K562 (cell line): Measurements from ENCODE around the gene RGS6. TPM values are rescaled to one million over a fixed set of nuclear protein-coding genes. Genes with fewer than 3 reads are reported as not detected.

Experiments
- ATAC-seq: fragments of 200-7000 bp; cut with Tn5 transposase; 3 replicates; pipeline ENCODE4 v1.9.1; 2020; ENCODE audit warnings: moderate library complexity
- BruUV-seq: library from RNA; stranded (reverse); fragments of 400-500 nt; replicated peaks from 2 replicates; lab custom pipeline; 2021; lab: Mats Ljungman, UMichigan
- CTCF ChIA-PET: fragments of 300-600 bp; formaldehyde crosslinking; extraction: SDS; loops from one replicate; lab custom pipeline; 2021; ENCODE audit warnings: low intra/inter-chr PET ratio; lab: Yijun Ruan, JAX
- POLR2A ChIA-PET: fragments of 300-600, 350-650 bp; sonication (Branson Sonifier 250); formaldehyde crosslinking; extraction: SDS; loops from one replicate; lab custom pipeline; 2021; ENCODE audit warnings: antibody characterized with exemption, inconsistent platforms; lab: Yijun Ruan, JAX
- DNase-seq, 4 experiments: peaks; one replicate each; pipeline versions ENCODE4 v3.0.0 to v3.0.0-alpha.2; 2011 to 2018; ENCODE audit warnings: low spot score in 3 of 4, mixed read lengths in 3 of 4; ENCODE audit errors: extremely low read depth in 1 of 4
- FAIRE-seq: peaks from 2 replicates; lab custom pipeline; 2011; peaks lifted over from hg19 to GRCh38; lab: Jason Lieb, UNC
- H2AFZ ChIP-seq: 2 replicates; pipeline ENCODE4 v1.6.0; 2011; ENCODE audit warnings: low read depth, low read length, control low read depth, inconsistent platforms
- H3K27ac ChIP-seq: fragments of 200-600 bp; 3 replicates; pipeline ENCODE4 v1.8.0; 2011; ENCODE audit warnings: low read depth, mild to moderate bottlenecking, control low read depth, inconsistent platforms, low read length, moderate library complexity, mixed read lengths; ENCODE audit errors: extremely low read depth
- H3K27me3 ChIP-seq, 2 experiments: fragments of 300-600 bp in 1 of 2; 2 replicates in 1 of 2; 3 replicates in 1 of 2; pipeline versions ENCODE4 v1.6.0 to v1.8.0; 2011; ENCODE audit warnings: inconsistent platforms in 2 of 2, low read length in 2 of 2, mild to moderate bottlenecking in 1 of 2, mixed read lengths in 1 of 2, moderate library complexity in 1 of 2; ENCODE audit not compliant: control insufficient read depth in 2 of 2, insufficient read depth in 2 of 2
- H3K36me3 ChIP-seq: fragments of 300-600 bp; 3 replicates; pipeline ENCODE4 v1.8.0; 2011; ENCODE audit warnings: mild to moderate bottlenecking, low read length, inconsistent platforms; ENCODE audit not compliant: control insufficient read depth, insufficient read depth
- H3K4me1 ChIP-seq, 2 experiments: fragments of 200-600 bp in 1 of 2; replicated peaks in 1 of 2; 2 replicates in 1 of 2; 3 replicates in 1 of 2; pipeline versions ENCODE4 v1.5.1 to v1.8.0; 2011; ENCODE audit warnings: inconsistent platforms in 2 of 2, low read length in 2 of 2, mild to moderate bottlenecking in 1 of 2, mixed read lengths in 1 of 2, moderate library complexity in 1 of 2; ENCODE audit not compliant: control insufficient read depth in 2 of 2, insufficient read depth in 2 of 2
- H3K4me2 ChIP-seq: 2 replicates; pipeline ENCODE4 v1.6.1; 2011; ENCODE audit warnings: low read length, control low read depth, inconsistent platforms, mixed read lengths; ENCODE audit not compliant: insufficient read depth
- H3K4me3 ChIP-seq: fragments of 200-600 bp; sonication (generic), shearing (Covaris generic); 2 replicates; pipeline ENCODE4 v1.5.1; 2016; ENCODE audit warnings: control low read depth, inconsistent platforms
- H3K79me2 ChIP-seq: fragments of 200-600 bp; 3 replicates; pipeline ENCODE4 v1.8.0; 2011; ENCODE audit warnings: low read length, inconsistent platforms; ENCODE audit not compliant: control insufficient read depth, insufficient read depth
- H3K9ac ChIP-seq, 2 experiments: 2 replicates each; pipeline versions ENCODE4 v1.6.0 to v1.6.1; 2011; ENCODE audit warnings: low read depth in 2 of 2, low read length in 2 of 2, control low read depth in 1 of 2, inconsistent platforms in 1 of 2, mild to moderate bottlenecking in 1 of 2, mixed read lengths in 1 of 2; ENCODE audit not compliant: insufficient read depth in 1 of 2
- H3K9me1 ChIP-seq: one replicate; pipeline ENCODE4 v1.6.0; 2011; ENCODE audit warnings: inconsistent platforms, mild to moderate bottlenecking, low read length, moderate library complexity; ENCODE audit not compliant: control insufficient read depth, insufficient read depth
- H3K9me3 ChIP-seq: replicated peaks from 2 replicates; pipeline ENCODE4 v1.5.1; 2011; ENCODE audit warnings: low read depth, low read length, inconsistent platforms; ENCODE audit not compliant: control insufficient read depth, insufficient read depth
- H4K20me1 ChIP-seq: replicated peaks from 2 replicates; pipeline ENCODE4 v1.6.1; 2011; ENCODE audit warnings: low read length, inconsistent platforms, mixed read lengths; ENCODE audit not compliant: control insufficient read depth, insufficient read depth
- CGGBP1 ChIP-seq: fragments of 250-450 bp; sonication (Bioruptor Pico); IDR thresholded peaks from 2 replicates; pipeline ENCODE4 v1.9.0; 2021; ENCODE audit warnings: mild to moderate bottlenecking
- EGR1 ChIP-seq: fragments of 450-650 bp; conservative IDR thresholded peaks from 2 replicates; pipeline ENCODE4 v1.6.1; 2017; ENCODE audit warnings: mild to moderate bottlenecking
- FOS ChIP-seq: IDR thresholded peaks from 3 replicates; pipeline ENCODE4 v1.6.1; 2011; ENCODE audit not compliant: insufficient read length; ENCODE audit errors: extremely low read depth
- HOMEZ ChIP-seq: fragments of 250-450 bp; sonication (Bioruptor Pico); IDR thresholded peaks from 2 replicates; pipeline ENCODE4 v1.4.0; 2020; ENCODE audit warnings: mild to moderate bottlenecking, moderate library complexity
- HSF4 ChIP-seq: fragments of 250-450 bp; sonication (Bioruptor Pico); IDR thresholded peaks from 2 replicates; pipeline ENCODE4 v2.1.2; 2022; ENCODE audit warnings: mild to moderate bottlenecking, moderate library complexity, borderline replicate concordance
- NFIC ChIP-seq: fragments of 450-650 bp; IDR thresholded peaks from 2 replicates; pipeline ENCODE4 v1.6.1; 2017; ENCODE audit warnings: mild to moderate bottlenecking, inconsistent platforms
- NKRF ChIP-seq: fragments of 450-650 bp; IDR thresholded peaks from 2 replicates; pipeline ENCODE4 v1.6.1; 2016; ENCODE audit warnings: borderline replicate concordance
- NR4A1 ChIP-seq, 2 experiments: fragments of 250-450 bp in 1 of 2; fragments of 450-650 bp in 1 of 2; sonication (Bioruptor Pico) in 1 of 2; IDR thresholded peaks; 2 replicates each; pipeline versions ENCODE4 v1.4.0 to v1.6.1; 2016 to 2020; ENCODE audit warnings: mild to moderate bottlenecking in 2 of 2, missing compliant biosample characterization in 1 of 2, missing genetic modification characterization in 1 of 2, moderate library complexity in 1 of 2
- RUNX1 ChIP-seq: sonication (generic); IDR thresholded peaks from 2 replicates; pipeline ENCODE4 v1.6.1; 2016; ENCODE audit warnings: antibody characterized with exemption, low read depth
- SMARCC2 ChIP-seq: fragments of 450-650 bp; IDR thresholded peaks from 2 replicates; pipeline ENCODE4 v1.6.1; 2017; ENCODE audit warnings: antibody characterized with exemption, moderate library complexity, mild to moderate bottlenecking, low read depth
- TGIF2 ChIP-seq: sonication (generic); formaldehyde crosslinking; IDR thresholded peaks from 2 replicates; pipeline ENCODE4 v1.8.1; 2022; ENCODE audit warnings: mild to moderate bottlenecking, missing genetic modification reagents, moderate library complexity
- ZBTB5 ChIP-seq: fragments of 450-650 bp; IDR thresholded peaks from 2 replicates; pipeline ENCODE4 v1.6.1; 2017; ENCODE audit warnings: antibody characterized with exemption
- ZFP36 ChIP-seq: fragments of 150-350 bp; IDR thresholded peaks from 2 replicates; pipeline ENCODE4 v1.6.1; 2018; ENCODE audit warnings: low read length, low read depth; ENCODE audit not compliant: partially characterized antibody
- ZNF512 ChIP-seq: IDR thresholded peaks from 2 replicates; pipeline ENCODE4 v1.6.1; 2016; ENCODE audit warnings: missing genetic modification characterization, missing compliant biosample characterization
- ZNF695 ChIP-seq: fragments of 450-650 bp; formaldehyde crosslinking; IDR thresholded peaks from 2 replicates; pipeline ENCODE4 v1.4.0; 2020; ENCODE audit warnings: mild to moderate bottlenecking, moderate library complexity
- ZNF717 ChIP-seq: fragments of 250-450 bp; sonication (Bioruptor Pico); IDR thresholded peaks from 2 replicates; pipeline ENCODE4 v1.5.0; 2021
- WGBS: fragments of 100-300 bp; shearing (Covaris generic); methylation state at CpG from one replicate; pipeline ENCODE4 v1.1.6; 2016; ENCODE audit warnings: low coverage, mixed read lengths; ENCODE audit not compliant: insufficient coverage; ENCODE audit errors: missing lambda C conversion rate; 5-methylcytosine and 5-hydroxymethylcytosine counted together
- in situ Hi-C: fragments of 300-500 bp; cut with MboI; formaldehyde crosslinking; loops from 4 replicates; pipeline ENCODE4 v1.15.0; 2018; ENCODE audit warnings: inconsistent platforms, mixed read lengths
- intact Hi-C: fragments of 100-400 bp; cut with micrococcal nuclease; formaldehyde crosslinking; loops from 2 replicates; pipeline ENCODE4 v1.14.2; 2022
- polyA plus RNA-seq, 8 experiments: library from polyadenylated mRNA; depleted of rRNA in 4 of 8; stranded (reverse) in 5 of 8; unstranded in 3 of 8; fragments of >200 nt; fragmentation: Nextera tagmentation in 2 of 8; fragmentation: Illumina TruSeq in 1 of 8; extraction: Ambion mirVana in 2 of 8; extraction: Trizol in 1 of 8; gene quantifications; 2 replicates each; pipeline versions ENCODE4 v1.2.1 to v1.2.3, GENCODE V29; 2011 to 2014; ENCODE audit warnings: inconsistent platforms in 1 of 8, missing spikeins in 1 of 8
- total RNA-seq, 7 experiments: library from RNA; depleted of rRNA in 6 of 7; stranded (reverse); fragments of >200 nt in 6 of 7; fragmentation: Illumina TruSeq in 2 of 7; extraction: Trizol in 2 of 7; gene quantifications; 2 replicates each; pipeline versions ENCODE4 v1.2.1 to v1.2.3, GENCODE V29; 2011 to 2021; ENCODE audit warnings: low replicate concordance in 1 of 7

The RGS6 gene
- total and polyA plus RNA-seq, 9 of the 15 experiments (the other 6 are each of a cell fraction or from before 2014, with no cell fraction given) = not detected

- no peak for ATAC-seq
- POLR2A ChIA-PET = no interaction called here
- no peak overlapping the region for H3K4me3 ChIP-seq
- no peak for FAIRE-seq
- H3K27me3 ChIP-seq = no peaks in the 10 kb centered on the region
- no peak overlapping the region for H3K9ac ChIP-seq
- H3K27ac ChIP-seq = no peak overlapping the region
- no peaks in the 10 kb centered on the region for H3K4me1 ChIP-seq
- no peak overlapping the region for H3K4me2 ChIP-seq
- no peaks in the 10 kb centered on the region for H3K79me2 ChIP-seq
- WGBS = 0% methylated on average over 3 of the region's 3 CpGs
- no peaks in the 10 kb centered on the region for H3K36me3 ChIP-seq
- no peak overlapping the region for H2AFZ ChIP-seq
- intact Hi-C loops = no loop called here
- BruUV-seq = no TSS peak
- no peaks in the 10 kb centered on the region for H3K9me3 ChIP-seq
- H3K9me1 ChIP-seq = no peaks in the 10 kb centered on the region
- DNase-seq = no peak
- CTCF ChIA-PET = no interaction called here
- in situ Hi-C loops = no loop called here
- H4K20me1 ChIP-seq = no peaks in the 10 kb centered on the region
- TF ChIP-seq NFIC (no peak), ZFP36 (no peak), NKRF (no peak), RUNX1 (no peak), ZNF695 (no peak), EGR1 (no peak), CGGBP1 (CRISPR knock-in tag) (no peak), ZBTB5 (no peak), ZNF717 (no peak), HOMEZ (CRISPR knock-in tag) (no peak), ZNF512 (tag) (no peak), TGIF2 (no peak), NR4A1 (CRISPR knock-in tag; IDR thresholded peaks at IDR 0.05) (no peak), NR4A1 (tag; IDR thresholded peaks at IDR 0.05) (no peak), FOS (no peak), HSF4 (no peak), SMARCC2 (no peak)
Observed at GRCh38 chr14:72123755-72124154, 191.5 kb downstream of the RGS6 start.
